IMR-90 (cell line): ENCODE data around the gene ACTR3C. TPM values are rescaled to one million over a fixed set of nuclear protein-coding genes. Genes with fewer than 3 reads are reported as not detected.
"Not testable (repeated sequence)": the region's sequence is repeated elsewhere in the genome, so short reads cannot be mapped to it uniquely, and the experiment has no call there.

Source experiments
- ATAC-seq: fragments of 200-7000 bp; cut with Tn5 transposase; 2 replicates; pipeline ENCODE4 v1.9.1; 2020; ENCODE audit warnings: low read depth, mild to moderate bottlenecking, moderate library complexity
- BruUV-seq: library from RNA; stranded (reverse); fragments of 400-500 nt; replicated peaks from 2 replicates; lab custom pipeline; 2021; lab: Mats Ljungman, UMichigan
- CTCF ChIA-PET: fragments of 300-600 bp; formaldehyde crosslinking; extraction: SDS; loops from one replicate; lab custom pipeline; 2021; ENCODE audit warnings: antibody characterized with exemption; lab: Yijun Ruan, JAX
- POLR2A ChIA-PET: fragments of 300-600 bp; sonication (Branson Sonifier 250); formaldehyde crosslinking; loops from one replicate; lab custom pipeline; 2022; ENCODE audit warnings: antibody characterized with exemption; ENCODE audit not compliant: unreplicated experiment; lab: Charles Lee
- DNase-seq: peaks from one replicate; pipeline ENCODE4 v3.0.0; 2013
- H2AFZ ChIP-seq: replicated peaks from 2 replicates; pipeline ENCODE3; 2013; ENCODE audit warnings: low read length, mild to moderate bottlenecking; ENCODE audit not compliant: poor library complexity
- H2AK5ac ChIP-seq: 2 replicates; pipeline ENCODE4 v1.6.1; 2013; ENCODE audit warnings: low read depth, low read length, inconsistent platforms
- H2AK9ac ChIP-seq: replicated peaks from 2 replicates; pipeline ENCODE3; 2013; ENCODE audit warnings: mild to moderate bottlenecking, low read depth, low read length, moderate library complexity; ENCODE audit not compliant: poor library complexity
- H2BK120ac ChIP-seq: 2 replicates; pipeline ENCODE4 v1.6.1; 2013; ENCODE audit warnings: low read depth, low read length, inconsistent platforms
- H2BK15ac ChIP-seq: 3 replicates; pipeline ENCODE4 v1.6.1; 2013; ENCODE audit warnings: low read depth, low read length, inconsistent platforms
- H2BK20ac ChIP-seq: 2 replicates; pipeline ENCODE4 v1.6.1; 2013; ENCODE audit warnings: low read depth, mild to moderate bottlenecking, inconsistent platforms, low read length, moderate library complexity
- H2BK5ac ChIP-seq: 2 replicates; pipeline ENCODE4 v1.6.1; 2013; ENCODE audit warnings: mild to moderate bottlenecking, low read depth, low read length, inconsistent platforms; ENCODE audit not compliant: poor library complexity, severe bottlenecking
- H3K14ac ChIP-seq: replicated peaks from 2 replicates; pipeline ENCODE4 v1.6.1; 2013; ENCODE audit warnings: low read depth, low read length, inconsistent platforms
- H3K18ac ChIP-seq: 2 replicates; pipeline ENCODE4 v1.6.1; 2013; ENCODE audit warnings: low read depth, low read length, control low read depth
- H3K23ac ChIP-seq: 2 replicates; pipeline ENCODE4 v1.6.1; 2013; ENCODE audit warnings: low read depth, low read length, inconsistent platforms
- H3K27ac ChIP-seq: 2 replicates; pipeline ENCODE4 v1.5.1; 2013; ENCODE audit warnings: mild to moderate bottlenecking, control low read depth, low read length; ENCODE audit not compliant: insufficient read depth
- H3K27me3 ChIP-seq: 2 replicates; pipeline ENCODE4 v1.6.1; 2013; ENCODE audit warnings: low read length; ENCODE audit not compliant: control insufficient read depth, insufficient read depth
- H3K36me3 ChIP-seq: 2 replicates; pipeline ENCODE4 v1.6.1; 2013; ENCODE audit warnings: low read length, mixed read lengths; ENCODE audit not compliant: control insufficient read depth, insufficient read depth
- H3K4ac ChIP-seq: 2 replicates; pipeline ENCODE4 v1.6.1; 2013; ENCODE audit warnings: low read depth, low read length, inconsistent platforms
- H3K4me1 ChIP-seq: 2 replicates; pipeline ENCODE4 v1.6.1; 2013; ENCODE audit warnings: low read length, mixed read lengths; ENCODE audit not compliant: control insufficient read depth, insufficient read depth
- H3K4me2 ChIP-seq: 2 replicates; pipeline ENCODE4 v1.6.1; 2013; ENCODE audit warnings: low read depth, mild to moderate bottlenecking, control low read depth, low read length, moderate library complexity
- H3K4me3 ChIP-seq: 2 replicates; pipeline ENCODE4 v1.5.1; 2013; ENCODE audit warnings: low read depth, mild to moderate bottlenecking, control low read depth, low read length, moderate library complexity; ENCODE audit not compliant: insufficient read depth
- H3K56ac ChIP-seq: 2 replicates; pipeline ENCODE4 v1.6.1; 2013; ENCODE audit warnings: low read length, inconsistent platforms; ENCODE audit not compliant: insufficient read depth; ENCODE audit errors: extremely low read depth
- H3K79me1 ChIP-seq, 2 experiments: 2 replicates each; pipeline ENCODE4 v1.6.1; 2013; ENCODE audit warnings: low read length in 2 of 2, inconsistent platforms in 1 of 2, low read depth in 1 of 2
- H3K9ac ChIP-seq: 2 replicates; pipeline ENCODE4 v1.6.1; 2013; ENCODE audit warnings: low read depth, low read length, control low read depth
- H3K9me1 ChIP-seq: 2 replicates; pipeline ENCODE4 v1.6.1; 2013; ENCODE audit warnings: low read length, inconsistent platforms; ENCODE audit not compliant: insufficient read depth
- H3K9me3 ChIP-seq: 2 replicates; pipeline ENCODE4 v1.6.1; 2013; ENCODE audit warnings: low read length; ENCODE audit not compliant: control insufficient read depth, insufficient read depth
- H4K20me1 ChIP-seq: 2 replicates; pipeline ENCODE4 v1.6.1; 2013; ENCODE audit warnings: low read length, inconsistent platforms; ENCODE audit not compliant: insufficient read depth
- H4K5ac ChIP-seq: 2 replicates; pipeline ENCODE4 v1.6.1; 2013; ENCODE audit warnings: mild to moderate bottlenecking, low read depth, low read length, control low read depth
- H4K8ac ChIP-seq, 2 experiments: 2 replicates each; pipeline ENCODE4 v1.6.1; 2013; ENCODE audit warnings: low read depth in 2 of 2, low read length in 2 of 2, control low read depth in 1 of 2, inconsistent platforms in 1 of 2
- H4K91ac ChIP-seq: 2 replicates; pipeline ENCODE4 v1.6.1; 2013; ENCODE audit warnings: low read depth, low read length, inconsistent platforms; ENCODE audit not compliant: insufficient read depth
- MAFK ChIP-seq: IDR thresholded peaks from 2 replicates; pipeline ENCODE4 v1.6.1; 2012; ENCODE audit warnings: low read depth, low read length, improper control_type of control experiment
- WGBS, 2 experiments: methylation state at CpG; one replicate each; pipeline versions ENCODE4 v1.1.5 to v1.1.7; 2013; ENCODE audit warnings: missing lambda C conversion rate in 2 of 2; ENCODE audit not compliant: insufficient read length in 1 of 2; ENCODE audit errors: extremely low coverage in 2 of 2; 5-methylcytosine and 5-hydroxymethylcytosine counted together
- dilution Hi-C: fragments of 300-500 bp; cut with HindIII; formaldehyde crosslinking; loops from one replicate; pipeline ENCODE4 v1.14.3; 2018; ENCODE audit warnings: low sequenced_read_pairs; ENCODE audit not compliant: unreplicated experiment
- in situ Hi-C: fragments of 300-500 bp; cut with MboI; formaldehyde crosslinking; loops from 3 replicates; pipeline ENCODE4 v1.14.3; 2019; ENCODE audit warnings: low sequenced_read_pairs, inconsistent platforms, mixed read lengths
- intact Hi-C: fragments of 100-400 bp; cut with micrococcal nuclease; formaldehyde crosslinking; loops from 2 replicates; pipeline ENCODE4 v1.10.0; 2022
- polyA plus RNA-seq, 3 experiments: library from polyadenylated mRNA; depleted of rRNA; stranded (reverse); fragments of >200 nt; gene quantifications; 2 replicates each; pipeline ENCODE4 v1.2.3, GENCODE V29; 2012; ENCODE audit warnings: low replicate concordance in 1 of 3
- total RNA-seq: library from RNA; depleted of rRNA; stranded (reverse); fragments of >200 nt; gene quantifications from 2 replicates; pipeline ENCODE4 v1.2.3, GENCODE V29; 2012

Gene ACTR3C
- total and polyA plus RNA-seq, 2 of the 4 experiments (the other 2 are of a cell fraction), result not detected

- H2BK120ac ChIP-seq, H3K9ac ChIP-seq, H2AK9ac ChIP-seq, BruUV-seq, H4K8ac ChIP-seq, H3K27me3 ChIP-seq, H2BK20ac ChIP-seq, H3K4ac ChIP-seq, H3K18ac ChIP-seq, DNase-seq, H4K20me1 ChIP-seq, CTCF ChIA-PET, intact Hi-C loops, H3K27ac ChIP-seq, H3K14ac ChIP-seq, H3K23ac ChIP-seq, H2AK5ac ChIP-seq, H3K56ac ChIP-seq, H2AFZ ChIP-seq, ATAC-seq, H4K5ac ChIP-seq, H2BK15ac ChIP-seq, H3K36me3 ChIP-seq, H3K4me3 ChIP-seq, H3K9me1 ChIP-seq, H3K79me1 ChIP-seq, H2BK5ac ChIP-seq, H3K4me2 ChIP-seq, H3K4me1 ChIP-seq, dilution Hi-C loops, in situ Hi-C loops, POLR2A ChIA-PET, H4K91ac ChIP-seq, H3K9me3 ChIP-seq: not testable (repeated sequence)
- no CpG with 5 or more reads among the region's 3 CpGs for WGBS, 2 experiments
- peak; percentile 89 for TF ChIP-seq MAFK
These were observed 97.9 kb downstream of the ACTR3C start for GRCh38 chr7:150225444-150225843.

- H3K27me3 ChIP-seq, H3K14ac ChIP-seq, H2AFZ ChIP-seq, H3K23ac ChIP-seq, POLR2A ChIA-PET, H3K79me1 ChIP-seq, dilution Hi-C loops, H2AK9ac ChIP-seq, H3K4ac ChIP-seq, H3K18ac ChIP-seq, H4K5ac ChIP-seq, CTCF ChIA-PET, H2BK20ac ChIP-seq, H2AK5ac ChIP-seq, intact Hi-C loops, DNase-seq, H4K20me1 ChIP-seq, H3K4me1 ChIP-seq, H3K9ac ChIP-seq, H3K36me3 ChIP-seq, H3K9me1 ChIP-seq, H2BK15ac ChIP-seq, H4K91ac ChIP-seq, H4K8ac ChIP-seq, H3K4me3 ChIP-seq, BruUV-seq, ATAC-seq, H3K27ac ChIP-seq, H3K56ac ChIP-seq, H2BK5ac ChIP-seq, in situ Hi-C loops, H3K4me2 ChIP-seq, H3K9me3 ChIP-seq, H2BK120ac ChIP-seq: not testable (repeated sequence)
- no CpG with 5 or more reads among the region's 11 CpGs for WGBS, 2 experiments
These were observed 101.0 kb downstream of the ACTR3C start for GRCh38 chr7:150222083-150222972.
